Measurements from ENCODE around the gene DYRK1A.

DYRK1A gene

DNA sequence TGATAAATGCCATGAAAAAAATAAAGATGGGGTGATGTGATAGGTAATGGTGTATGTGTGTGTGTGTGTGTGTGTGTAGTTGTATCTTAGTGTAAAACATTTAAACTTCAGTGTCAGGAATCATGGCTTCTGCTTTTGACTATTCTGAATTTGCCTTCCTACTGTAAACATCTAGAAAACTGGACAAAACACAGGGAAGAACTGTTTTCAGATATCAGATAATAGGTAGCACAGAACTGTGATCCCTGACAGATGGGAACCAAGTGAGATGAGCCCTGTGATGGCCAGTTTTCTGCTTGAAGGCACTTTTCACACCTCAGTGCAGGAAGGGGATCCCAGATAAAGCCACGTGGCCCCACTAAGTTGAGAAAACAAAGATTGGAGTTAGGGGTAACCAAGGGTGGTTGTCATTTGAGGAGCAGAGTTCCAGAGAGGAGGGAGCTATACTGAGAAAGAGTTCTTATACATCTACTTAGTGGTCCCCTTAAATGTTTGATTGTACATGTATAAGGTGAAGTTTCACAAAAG lies 17.3 kb downstream of the DYRK1A start:
- Histone ChIP-seq H3K4me1 (ENCODE audit: control insufficient read depth in 1 of 2, insufficient read depth in 2 of 2, low read length in 2 of 2) (peaks cover 26 to 32% of the 10 kb centered on the region in 2 donors), H3K27me3 (ENCODE audit: control insufficient read depth in 1 of 2, insufficient read depth in 2 of 2, low read length in 2 of 2) (no peaks in the 10 kb centered on the region), H3K9ac (ENCODE audit: low read depth in 1 of 2, low read length in 2 of 2) (no peak overlapping the region), H3K4me3 (ENCODE audit: low read depth in 1 of 2, low read length in 2 of 2) (no peak overlapping the region), H3K27ac (ENCODE audit: low read depth, low read length) (no peak overlapping the region), H3K9me3 (ENCODE audit: control insufficient read depth in 1 of 2, low read length in 2 of 2) (no peaks in the 10 kb centered on the region), H3K36me3 (ENCODE audit: control insufficient read depth in 1 of 2, insufficient read depth in 2 of 2, low read length in 2 of 2) (no peaks in the 10 kb centered on the region)

DNA sequence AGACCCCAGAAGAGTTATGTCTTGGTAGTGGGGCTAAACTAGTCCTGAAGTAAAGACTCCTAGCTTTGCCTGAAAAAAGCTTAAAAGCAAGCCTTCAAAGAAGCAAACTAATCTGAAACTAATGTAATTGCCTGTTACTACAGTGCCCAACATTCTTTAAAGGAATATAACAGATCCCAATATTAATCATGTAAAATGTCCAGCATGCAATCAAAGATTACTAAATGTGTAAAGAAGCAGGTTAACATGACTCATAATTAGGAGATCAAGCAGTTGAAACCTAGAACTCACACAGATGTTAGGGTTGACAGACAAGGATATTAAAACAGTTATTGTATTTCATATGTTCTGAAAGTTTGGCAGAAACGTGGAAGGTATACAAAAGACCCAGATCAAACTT lies 17.8 kb downstream of the DYRK1A start:
- Histone ChIP-seq H3K9ac (ENCODE audit: low read depth in 1 of 2, low read length in 2 of 2) (no peak overlapping the region), H3K36me3 (ENCODE audit: control insufficient read depth in 1 of 2, insufficient read depth in 2 of 2, low read length in 2 of 2) (no peaks in the 10 kb centered on the region), H3K27ac (ENCODE audit: low read depth, low read length) (no peak overlapping the region), H3K4me3 (ENCODE audit: low read depth in 1 of 2, low read length in 2 of 2) (no peak overlapping the region), H3K27me3 (ENCODE audit: control insufficient read depth in 1 of 2, insufficient read depth in 2 of 2, low read length in 2 of 2) (no peaks in the 10 kb centered on the region), H3K9me3 (ENCODE audit: control insufficient read depth in 1 of 2, low read length in 2 of 2) (no peaks in the 10 kb centered on the region), H3K4me1 (ENCODE audit: control insufficient read depth in 1 of 2, insufficient read depth in 2 of 2, low read length in 2 of 2) (peaks cover 26 to 30% of the 10 kb centered on the region in 2 donors)

DNA sequence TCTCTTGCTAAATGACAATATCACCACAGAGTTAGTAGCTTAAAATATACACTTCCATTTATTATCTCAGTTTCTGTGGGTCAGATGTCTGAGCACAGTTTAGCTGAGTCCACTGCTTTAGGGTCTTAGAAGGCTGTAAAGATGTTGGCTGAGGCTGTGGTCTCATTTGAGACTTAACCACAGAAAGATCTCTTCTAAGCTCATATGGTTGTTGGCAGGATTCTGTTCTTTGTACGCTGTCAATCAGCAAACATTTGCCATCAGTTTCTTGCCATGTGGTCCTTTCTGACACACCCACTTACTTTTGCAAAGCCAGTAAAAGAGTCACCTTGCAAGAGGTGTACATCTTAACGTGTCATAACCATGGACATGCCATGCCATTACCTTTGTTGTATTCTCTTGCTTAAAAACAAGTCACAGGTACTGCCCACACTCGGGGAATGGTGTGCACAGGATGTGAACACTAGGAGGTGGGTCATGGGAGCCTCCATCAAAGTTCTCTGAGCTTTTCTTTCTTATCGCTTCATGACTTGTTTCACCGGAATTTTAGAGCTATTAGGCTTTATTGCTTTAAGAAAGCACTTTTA lies 18.7 kb downstream of the DYRK1A start:
- no peaks in the 10 kb centered on the region for H3K9me3 ChIP-seq (ENCODE audit: control insufficient read depth in 1 of 2, low read length in 2 of 2)
- H3K27ac ChIP-seq (ENCODE audit: low read depth, low read length) = no peak overlapping the region
- peaks cover 27% of the 10 kb centered on the region in 2 donors for H3K4me1 ChIP-seq (ENCODE audit: control insufficient read depth in 1 of 2, insufficient read depth in 2 of 2, low read length in 2 of 2)

DNA sequence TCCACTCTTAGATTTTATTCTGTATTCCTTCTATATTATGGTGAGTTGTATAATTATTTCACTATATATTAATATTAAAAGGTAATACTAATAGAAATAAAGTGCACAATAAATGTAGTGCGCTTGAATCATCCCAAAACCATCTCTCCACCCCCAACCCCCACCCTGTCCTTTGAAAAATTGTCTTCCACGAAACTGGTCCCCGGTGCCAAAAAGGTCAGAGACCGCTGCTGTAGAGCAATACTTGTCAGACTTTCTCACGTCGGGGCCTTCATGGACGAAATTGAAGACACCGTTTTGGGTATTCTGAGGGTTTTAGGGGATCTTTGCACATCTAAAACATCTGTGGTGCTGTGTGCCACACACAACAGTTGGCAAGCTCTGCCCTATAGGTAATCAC lies 19.6 kb downstream of the DYRK1A start:
- Histone ChIP-seq H3K27me3 (ENCODE audit: control insufficient read depth in 1 of 2, insufficient read depth in 2 of 2, low read length in 2 of 2) (no peaks in the 10 kb centered on the region), H3K27ac (ENCODE audit: low read depth, low read length) (no peak overlapping the region), H3K4me1 (ENCODE audit: control insufficient read depth in 1 of 2, insufficient read depth in 2 of 2, low read length in 2 of 2) (peaks cover 19 to 29% of the 10 kb centered on the region in 2 donors), H3K36me3 (ENCODE audit: control insufficient read depth in 1 of 2, insufficient read depth in 2 of 2, low read length in 2 of 2) (no peaks in the 10 kb centered on the region), H3K4me3 (ENCODE audit: low read depth in 1 of 2, low read length in 2 of 2) (no peak overlapping the region), H3K9me3 (ENCODE audit: control insufficient read depth in 1 of 2, low read length in 2 of 2) (no peaks in the 10 kb centered on the region), H3K9ac (ENCODE audit: low read depth in 1 of 2, low read length in 2 of 2) (no peak overlapping the region)

More for the DNA sequence above, 18.7 kb downstream of the DYRK1A start:
- Histone ChIP-seq H3K27me3 (ENCODE audit: control insufficient read depth in 1 of 2, insufficient read depth in 2 of 2, low read length in 2 of 2) (no peaks in the 10 kb centered on the region), H3K36me3 (ENCODE audit: control insufficient read depth in 1 of 2, insufficient read depth in 2 of 2, low read length in 2 of 2) (no peaks in the 10 kb centered on the region), H3K9ac (ENCODE audit: low read depth in 1 of 2, low read length in 2 of 2) (no peak overlapping the region), H3K4me3 (ENCODE audit: low read depth in 1 of 2, low read length in 2 of 2) (no peak overlapping the region)

DNA sequence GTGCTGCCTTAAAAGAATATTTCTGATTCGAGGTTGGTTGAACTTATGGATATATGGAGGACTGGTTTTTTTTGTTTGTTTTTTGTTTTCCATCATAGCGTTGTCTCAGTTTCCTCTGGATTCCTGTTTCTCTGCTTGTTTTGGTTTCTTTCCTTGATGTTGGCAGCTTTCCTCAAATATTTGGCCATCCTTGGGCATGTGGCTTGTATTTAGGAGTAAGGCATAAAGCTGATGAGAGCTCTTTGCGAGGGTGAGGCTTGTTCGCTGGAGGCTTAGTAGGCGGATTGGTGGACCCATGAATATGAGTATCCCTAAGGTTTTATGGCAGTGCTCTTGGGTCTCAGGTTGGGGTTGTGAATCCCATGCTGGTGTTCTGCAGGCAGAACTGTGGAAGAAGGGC lies 22.9 kb downstream of the DYRK1A start:
- no peaks in the 10 kb centered on the region for H3K9me3 ChIP-seq (ENCODE audit: control insufficient read depth in 1 of 2, low read length in 2 of 2)
- H3K4me1 ChIP-seq (ENCODE audit: control insufficient read depth in 1 of 2, insufficient read depth in 2 of 2, low read length in 2 of 2) = peaks cover 23 to 33% of the 10 kb centered on the region in 2 donors
- no peak overlapping the region for H3K27ac ChIP-seq (ENCODE audit: low read depth, low read length)

DNA sequence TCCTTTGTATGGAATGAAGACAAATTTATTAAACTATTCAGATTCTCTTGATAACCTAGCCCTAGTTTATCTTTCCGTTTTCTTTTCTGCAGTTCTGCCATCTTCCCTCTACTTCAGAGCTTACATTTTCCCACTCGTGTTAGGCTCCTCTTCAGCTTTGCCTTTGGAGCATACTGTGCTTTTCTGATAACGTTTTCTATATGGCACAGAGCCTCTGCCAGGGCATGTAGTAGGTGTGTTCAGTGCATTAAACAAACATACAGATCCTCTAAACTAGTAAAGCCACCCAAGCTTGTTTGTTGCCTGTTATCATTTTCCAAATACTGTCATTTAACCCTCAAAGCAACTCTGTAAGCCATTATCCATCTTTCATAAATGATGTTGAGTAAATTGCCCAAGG lies 25.1 kb downstream of the DYRK1A start:
- H3K27ac ChIP-seq (ENCODE audit: low read depth, low read length) = no peak overlapping the region
- peaks cover 15 to 25% of the 10 kb centered on the region in 2 donors for H3K4me1 ChIP-seq (ENCODE audit: control insufficient read depth in 1 of 2, insufficient read depth in 2 of 2, low read length in 2 of 2)
- H3K9me3 ChIP-seq (ENCODE audit: control insufficient read depth in 1 of 2, low read length in 2 of 2) = no peaks in the 10 kb centered on the region
- H3K27me3 ChIP-seq (ENCODE audit: control insufficient read depth in 1 of 2, insufficient read depth in 2 of 2, low read length in 2 of 2) = no peaks in the 10 kb centered on the region
- H3K36me3 ChIP-seq (ENCODE audit: control insufficient read depth in 1 of 2, insufficient read depth in 2 of 2, low read length in 2 of 2) = peaks cover 0 to under 1% of the 10 kb centered on the region in 2 donors
- H3K4me3 ChIP-seq (ENCODE audit: low read depth in 1 of 2, low read length in 2 of 2) = no peak overlapping the region
- no peak overlapping the region for H3K9ac ChIP-seq (ENCODE audit: low read depth in 1 of 2, low read length in 2 of 2)

More for the DNA sequence above, 22.9 kb downstream of the DYRK1A start:
- no peaks in the 10 kb centered on the region for H3K36me3 ChIP-seq (ENCODE audit: control insufficient read depth in 1 of 2, insufficient read depth in 2 of 2, low read length in 2 of 2)
- H3K27me3 ChIP-seq (ENCODE audit: control insufficient read depth in 1 of 2, insufficient read depth in 2 of 2, low read length in 2 of 2) = no peaks in the 10 kb centered on the region
- H3K4me3 ChIP-seq (ENCODE audit: low read depth in 1 of 2, low read length in 2 of 2) = no peak overlapping the region
- no peak overlapping the region for H3K9ac ChIP-seq (ENCODE audit: low read depth in 1 of 2, low read length in 2 of 2)

DNA sequence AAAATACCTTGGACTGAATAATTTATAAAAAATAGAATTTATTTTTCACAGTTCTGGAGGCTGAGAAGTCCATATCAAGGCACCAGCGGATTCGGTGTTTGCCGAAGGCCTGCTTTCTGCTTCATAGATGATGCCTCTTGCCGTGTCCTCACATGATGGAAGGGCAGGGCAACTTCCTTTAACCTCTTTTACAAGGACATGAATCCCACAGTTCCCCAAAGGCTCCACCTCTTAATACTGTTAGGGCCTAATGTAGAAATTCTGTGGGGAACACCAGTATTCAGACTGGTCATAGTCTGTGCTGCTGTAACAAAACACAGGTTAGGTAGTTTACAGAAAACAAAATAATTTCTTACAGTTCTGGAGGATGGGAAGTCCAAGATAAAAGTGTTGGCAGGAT lies 25.9 kb downstream of the DYRK1A start:
- peaks cover 0 to 4% of the 10 kb centered on the region in 2 donors for H3K36me3 ChIP-seq (ENCODE audit: control insufficient read depth in 1 of 2, insufficient read depth in 2 of 2, low read length in 2 of 2)
- no peaks in the 10 kb centered on the region for H3K27me3 ChIP-seq (ENCODE audit: control insufficient read depth in 1 of 2, insufficient read depth in 2 of 2, low read length in 2 of 2)
- H3K9ac ChIP-seq (ENCODE audit: low read depth in 1 of 2, low read length in 2 of 2) = no peak overlapping the region
- H3K27ac ChIP-seq (ENCODE audit: low read depth, low read length) = no peak overlapping the region
- peaks cover 9 to 24% of the 10 kb centered on the region in 2 donors for H3K4me1 ChIP-seq (ENCODE audit: control insufficient read depth in 1 of 2, insufficient read depth in 2 of 2, low read length in 2 of 2)
- no peaks in the 10 kb centered on the region for H3K9me3 ChIP-seq (ENCODE audit: control insufficient read depth in 1 of 2, low read length in 2 of 2)
- H3K4me3 ChIP-seq (ENCODE audit: low read depth in 1 of 2, low read length in 2 of 2) = no peak overlapping the region

DNA sequence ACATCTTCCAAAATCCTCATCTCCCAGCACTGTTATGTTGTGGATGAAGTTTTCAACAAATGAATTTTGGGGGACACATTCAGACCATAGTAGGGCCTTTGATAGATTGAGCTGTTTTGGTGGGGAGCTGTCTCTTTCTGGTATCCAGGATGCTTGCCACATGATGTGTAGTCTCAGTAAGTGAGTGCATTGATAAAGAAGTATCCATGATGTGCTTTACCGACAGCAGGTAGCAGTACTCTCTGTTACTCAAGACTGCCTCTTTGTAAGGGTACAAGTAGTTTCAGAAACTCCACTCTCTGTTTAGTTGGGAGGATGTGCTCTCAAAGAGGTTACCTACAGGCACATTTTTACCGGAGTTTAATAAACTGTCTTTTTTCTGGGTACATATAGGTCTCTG lies 26.5 kb downstream of the DYRK1A start:
- Histone ChIP-seq H3K36me3 (ENCODE audit: control insufficient read depth in 1 of 2, insufficient read depth in 2 of 2, low read length in 2 of 2) (peaks cover 0 to 4% of the 10 kb centered on the region in 2 donors), H3K9me3 (ENCODE audit: control insufficient read depth in 1 of 2, low read length in 2 of 2) (no peaks in the 10 kb centered on the region), H3K9ac (ENCODE audit: low read depth in 1 of 2, low read length in 2 of 2) (no peak overlapping the region), H3K4me1 (ENCODE audit: control insufficient read depth in 1 of 2, insufficient read depth in 2 of 2, low read length in 2 of 2) (peaks cover 9 to 23% of the 10 kb centered on the region in 2 donors), H3K4me3 (ENCODE audit: low read depth in 1 of 2, low read length in 2 of 2) (no peak overlapping the region), H3K27me3 (ENCODE audit: control insufficient read depth in 1 of 2, insufficient read depth in 2 of 2, low read length in 2 of 2) (no peaks in the 10 kb centered on the region), H3K27ac (ENCODE audit: low read depth, low read length) (no peak overlapping the region)

DNA sequence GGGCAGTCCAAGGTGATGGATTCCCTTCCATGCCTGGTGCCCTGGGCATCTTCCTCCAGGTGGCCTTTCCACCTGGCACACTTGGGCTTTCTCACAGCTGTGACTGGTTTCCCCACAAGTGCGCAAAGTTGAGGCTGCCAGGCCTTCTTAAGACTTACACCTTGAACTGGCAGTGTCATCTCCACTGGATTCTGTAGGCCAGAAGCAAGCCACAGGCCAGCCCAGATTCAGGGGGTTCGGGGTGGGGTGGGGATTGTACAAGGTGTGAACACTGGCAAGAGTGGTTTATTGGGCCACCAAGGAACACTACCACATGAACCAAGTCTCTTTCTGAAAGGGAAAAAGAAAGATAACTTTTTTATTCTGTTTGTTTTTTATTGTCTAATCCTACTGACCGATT lies 27.2 kb downstream of the DYRK1A start:
- peaks cover 0 to 4% of the 10 kb centered on the region in 2 donors for H3K36me3 ChIP-seq (ENCODE audit: control insufficient read depth in 1 of 2, insufficient read depth in 2 of 2, low read length in 2 of 2)
- H3K9me3 ChIP-seq (ENCODE audit: control insufficient read depth in 1 of 2, low read length in 2 of 2) = no peaks in the 10 kb centered on the region
- no peak overlapping the region for H3K4me3 ChIP-seq (ENCODE audit: low read depth in 1 of 2, low read length in 2 of 2)
- H3K27me3 ChIP-seq (ENCODE audit: control insufficient read depth in 1 of 2, insufficient read depth in 2 of 2, low read length in 2 of 2) = no peaks in the 10 kb centered on the region
- H3K27ac ChIP-seq (ENCODE audit: low read depth, low read length) = no peak overlapping the region
- H3K9ac ChIP-seq (ENCODE audit: low read depth in 1 of 2, low read length in 2 of 2) = no peak overlapping the region
- peaks cover 9 to 23% of the 10 kb centered on the region in 2 donors for H3K4me1 ChIP-seq (ENCODE audit: control insufficient read depth in 1 of 2, insufficient read depth in 2 of 2, low read length in 2 of 2)

DNA sequence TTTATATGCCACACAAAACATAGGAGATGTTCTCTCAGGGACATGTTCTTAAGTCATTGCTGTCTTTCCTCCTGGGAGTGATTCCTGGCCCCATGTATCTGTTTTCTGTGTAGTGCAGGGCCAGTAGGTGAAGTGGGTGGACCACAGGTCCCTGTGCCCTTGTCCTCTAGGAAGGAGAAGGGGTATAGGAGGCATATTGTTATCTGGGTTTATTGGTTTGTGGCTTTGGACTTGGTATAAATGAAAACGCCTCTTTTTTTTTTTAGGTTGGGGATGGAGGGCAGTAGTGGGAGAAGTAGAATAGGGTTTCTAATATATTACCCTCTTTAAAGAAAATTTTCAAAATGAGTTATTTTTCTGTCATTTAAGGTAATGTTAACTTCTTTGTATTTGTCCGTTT lies 29.4 kb downstream of the DYRK1A start:
- Histone ChIP-seq H3K27me3 (ENCODE audit: control insufficient read depth in 1 of 2, insufficient read depth in 2 of 2, low read length in 2 of 2) (no peaks in the 10 kb centered on the region), H3K27ac (ENCODE audit: low read depth, low read length) (no peak overlapping the region), H3K4me3 (ENCODE audit: low read depth in 1 of 2, low read length in 2 of 2) (no peak overlapping the region), H3K36me3 (ENCODE audit: control insufficient read depth in 1 of 2, insufficient read depth in 2 of 2, low read length in 2 of 2) (peaks cover 0 to 4% of the 10 kb centered on the region in 2 donors), H3K9ac (ENCODE audit: low read depth in 1 of 2, low read length in 2 of 2) (no peak overlapping the region), H3K9me3 (ENCODE audit: control insufficient read depth in 1 of 2, low read length in 2 of 2) (no peaks in the 10 kb centered on the region), H3K4me1 (ENCODE audit: control insufficient read depth in 1 of 2, insufficient read depth in 2 of 2, low read length in 2 of 2) (peaks cover 5 to 22% of the 10 kb centered on the region in 2 donors)

All from duodenal mucosa (tissue), 2 donors.